ENCODE measurements around the gene SBF1. TPM values are rescaled to one million over a fixed set of nuclear protein-coding genes. Genes with fewer than 3 reads are reported as not detected.

The SBF1 gene
- total and polyA plus RNA-seq, 2 of the 13 experiments (the other 11 are each of a cell fraction or from before 2014, with no cell fraction given), result 31.7 to 40.9 TPM

DNA sequence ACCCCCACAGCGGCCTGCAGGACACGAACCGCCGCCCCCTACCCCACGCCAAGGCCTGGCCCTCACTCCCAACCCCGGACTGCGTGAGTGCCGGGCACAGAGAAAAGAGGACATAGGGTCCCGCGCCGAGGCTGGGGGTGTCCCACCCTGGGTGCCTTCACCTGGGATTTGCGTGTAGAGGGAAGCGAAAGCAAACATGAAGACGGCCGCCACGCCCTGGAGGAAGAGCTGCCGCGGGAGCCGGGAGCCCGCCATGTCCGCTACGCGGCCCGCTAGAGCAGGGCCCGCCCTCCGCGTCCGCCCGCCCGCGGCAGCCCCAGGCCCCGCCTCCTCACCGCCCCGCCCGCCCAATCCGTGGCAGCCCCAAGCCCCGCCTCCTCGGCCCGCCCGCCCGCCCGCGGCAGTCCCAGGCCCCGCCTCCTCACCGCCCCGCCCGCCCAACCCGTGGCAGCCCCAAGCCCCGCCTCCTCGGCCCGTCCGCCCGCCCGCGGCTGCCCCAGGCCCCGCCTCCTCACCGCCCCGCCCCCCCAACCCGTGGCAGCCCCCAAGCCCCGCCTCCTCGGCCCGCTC is 32.7 kb upstream of the SBF1 start, which contains the start of gene LMF2 (continued):
- TF ChIP-seq JARID2 (CRISPR knock-in tag; IDR thresholded peaks at IDR 0.05; ENCODE audit: insufficient replicate concordance) (no peak), KAT7 (CRISPR knock-in tag; IDR thresholded peaks at IDR 0.05; ENCODE audit: borderline replicate concordance) (no peak), KDM1A (CRISPR knock-in tag; IDR thresholded peaks at IDR 0.05) (no peak), ZNF558 (CRISPR knock-in tag; IDR thresholded peaks at IDR 0.05; ENCODE audit: borderline replicate concordance) (no peak; the same call in 1 of the 2 replicates), HOXA3 (CRISPR knock-in tag; IDR thresholded peaks at IDR 0.05) (peak; percentile 43), MED1 (CRISPR knock-in tag; IDR thresholded peaks at IDR 0.05) (no peak), ZNF180 (CRISPR knock-in tag; IDR thresholded peaks at IDR 0.05; ENCODE audit: borderline replicate concordance, low read depth) (no peak), ARNT2 (CRISPR knock-in tag; IDR thresholded peaks at IDR 0.05; ENCODE audit: low read depth) (peak; percentile 52; the same call in 1 of the 2 replicates), REPIN1 (CRISPR knock-in tag; IDR thresholded peaks at IDR 0.05; ENCODE audit: borderline replicate concordance, low read depth) (no peak), JDP2 (CRISPR knock-in tag; IDR thresholded peaks at IDR 0.05; ENCODE audit: borderline replicate concordance) (no peak), ZNF350 (CRISPR knock-in tag; IDR thresholded peaks at IDR 0.05; ENCODE audit: borderline replicate concordance, low read depth) (no peak), ZNF879 (CRISPR knock-in tag; IDR thresholded peaks at IDR 0.05) (no peak), MTA3 (CRISPR knock-in tag; IDR thresholded peaks at IDR 0.05) (no peak), NPAS2 (CRISPR knock-in tag; IDR thresholded peaks at IDR 0.05; ENCODE audit: borderline replicate concordance) (no peak), STAG1 (CRISPR knock-in tag; IDR thresholded peaks at IDR 0.05) (no peak), TSC22D2 (CRISPR knock-in tag; IDR thresholded peaks at IDR 0.05; ENCODE audit: borderline replicate concordance) (0 out of 2 replicates have a peak, but pooled peaks have one; percentile 51), ZNF468 (CRISPR knock-in tag; IDR thresholded peaks at IDR 0.05) (no peak), PHF8 (CRISPR knock-in tag; IDR thresholded peaks at IDR 0.05) (peak; percentile 88), KLF12 (CRISPR knock-in tag; IDR thresholded peaks at IDR 0.05; ENCODE audit: borderline replicate concordance) (no peak)
- TF ChIP-seq, protein P1, sequence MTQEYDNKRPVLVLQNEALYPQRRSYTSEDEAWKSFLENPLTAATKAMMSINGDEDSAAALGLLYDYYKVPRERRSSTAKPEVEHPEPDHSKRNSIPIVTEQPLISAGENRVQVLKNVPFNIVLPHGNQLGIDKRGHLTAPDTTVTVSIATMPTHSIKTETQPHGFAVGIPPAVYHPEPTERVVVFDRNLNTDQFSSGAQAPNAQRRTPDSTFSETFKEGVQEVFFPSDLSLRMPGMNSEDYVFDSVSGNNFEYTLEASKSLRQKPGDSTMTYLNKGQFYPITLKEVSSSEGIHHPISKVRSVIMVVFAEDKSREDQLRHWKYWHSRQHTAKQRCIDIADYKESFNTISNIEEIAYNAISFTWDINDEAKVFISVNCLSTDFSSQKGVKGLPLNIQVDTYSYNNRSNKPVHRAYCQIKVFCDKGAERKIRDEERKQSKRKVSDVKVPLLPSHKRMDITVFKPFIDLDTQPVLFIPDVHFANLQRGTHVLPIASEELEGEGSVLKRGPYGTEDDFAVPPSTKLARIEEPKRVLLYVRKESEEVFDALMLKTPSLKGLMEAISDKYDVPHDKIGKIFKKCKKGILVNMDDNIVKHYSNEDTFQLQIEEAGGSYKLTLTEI (CRISPR knock-in tag; conservative IDR thresholded peaks at IDR 0.05), result no peak
- TF ChIP-seq, protein P2, sequence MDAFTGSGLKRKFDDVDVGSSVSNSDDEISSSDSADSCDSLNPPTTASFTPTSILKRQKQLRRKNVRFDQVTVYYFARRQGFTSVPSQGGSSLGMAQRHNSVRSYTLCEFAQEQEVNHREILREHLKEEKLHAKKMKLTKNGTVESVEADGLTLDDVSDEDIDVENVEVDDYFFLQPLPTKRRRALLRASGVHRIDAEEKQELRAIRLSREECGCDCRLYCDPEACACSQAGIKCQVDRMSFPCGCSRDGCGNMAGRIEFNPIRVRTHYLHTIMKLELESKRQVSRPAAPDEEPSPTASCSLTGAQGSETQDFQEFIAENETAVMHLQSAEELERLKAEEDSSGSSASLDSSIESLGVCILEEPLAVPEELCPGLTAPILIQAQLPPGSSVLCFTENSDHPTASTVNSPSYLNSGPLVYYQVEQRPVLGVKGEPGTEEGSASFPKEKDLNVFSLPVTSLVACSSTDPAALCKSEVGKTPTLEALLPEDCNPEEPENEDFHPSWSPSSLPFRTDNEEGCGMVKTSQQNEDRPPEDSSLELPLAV (CRISPR knock-in tag; conservative IDR thresholded peaks at IDR 0.05; ENCODE audit: low read depth), result no peak
- TF ChIP-seq, protein P3, sequence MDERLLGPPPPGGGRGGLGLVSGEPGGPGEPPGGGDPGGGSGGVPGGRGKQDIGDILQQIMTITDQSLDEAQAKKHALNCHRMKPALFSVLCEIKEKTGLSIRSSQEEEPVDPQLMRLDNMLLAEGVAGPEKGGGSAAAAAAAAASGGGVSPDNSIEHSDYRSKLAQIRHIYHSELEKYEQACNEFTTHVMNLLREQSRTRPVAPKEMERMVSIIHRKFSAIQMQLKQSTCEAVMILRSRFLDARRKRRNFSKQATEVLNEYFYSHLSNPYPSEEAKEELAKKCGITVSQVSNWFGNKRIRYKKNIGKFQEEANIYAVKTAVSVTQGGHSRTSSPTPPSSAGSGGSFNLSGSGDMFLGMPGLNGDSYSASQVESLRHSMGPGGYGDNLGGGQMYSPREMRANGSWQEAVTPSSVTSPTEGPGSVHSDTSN (CRISPR knock-in tag; IDR thresholded peaks at IDR 0.05), result no peak
- TF ChIP-seq, protein P4, sequence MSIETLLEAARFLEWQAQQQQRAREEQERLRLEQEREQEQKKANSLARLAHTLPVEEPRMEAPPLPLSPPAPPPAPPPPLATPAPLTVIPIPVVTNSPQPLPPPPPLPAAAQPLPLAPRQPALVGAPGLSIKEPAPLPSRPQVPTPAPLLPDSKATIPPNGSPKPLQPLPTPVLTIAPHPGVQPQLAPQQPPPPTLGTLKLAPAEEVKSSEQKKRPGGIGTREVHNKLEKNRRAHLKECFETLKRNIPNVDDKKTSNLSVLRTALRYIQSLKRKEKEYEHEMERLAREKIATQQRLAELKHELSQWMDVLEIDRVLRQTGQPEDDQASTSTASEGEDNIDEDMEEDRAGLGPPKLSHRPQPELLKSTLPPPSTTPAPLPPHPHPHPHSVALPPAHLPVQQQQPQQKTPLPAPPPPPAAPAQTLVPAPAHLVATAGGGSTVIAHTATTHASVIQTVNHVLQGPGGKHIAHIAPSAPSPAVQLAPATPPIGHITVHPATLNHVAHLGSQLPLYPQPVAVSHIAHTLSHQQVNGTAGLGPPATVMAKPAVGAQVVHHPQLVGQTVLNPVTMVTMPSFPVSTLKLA (IDR thresholded peaks at IDR 0.05), result no peak
- TF ChIP-seq, protein P5, sequence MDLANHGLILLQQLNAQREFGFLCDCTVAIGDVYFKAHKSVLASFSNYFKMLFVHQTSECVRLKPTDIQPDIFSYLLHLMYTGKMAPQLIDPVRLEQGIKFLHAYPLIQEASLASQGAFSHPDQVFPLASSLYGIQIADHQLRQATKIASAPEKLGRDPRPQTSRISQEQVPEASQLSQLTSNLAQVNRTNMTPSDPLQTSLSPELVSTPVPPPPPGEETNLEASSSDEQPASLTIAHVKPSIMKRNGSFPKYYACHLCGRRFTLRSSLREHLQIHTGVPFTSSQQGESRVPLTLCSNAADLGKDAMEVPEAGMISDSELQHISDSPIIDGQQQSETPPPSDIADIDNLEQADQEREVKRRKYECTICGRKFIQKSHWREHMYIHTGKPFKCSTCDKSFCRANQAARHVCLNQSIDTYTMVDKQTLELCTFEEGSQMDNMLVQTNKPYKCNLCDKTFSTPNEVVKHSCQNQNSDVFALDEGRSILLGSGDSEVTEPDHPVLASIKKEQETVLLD (CRISPR knock-in tag; IDR thresholded peaks at IDR 0.05; ENCODE audit: low read depth), result no peak

Measured in HepG2 (cell line).